Measurements from ENCODE around the gene IL22RA2.

DNA sequence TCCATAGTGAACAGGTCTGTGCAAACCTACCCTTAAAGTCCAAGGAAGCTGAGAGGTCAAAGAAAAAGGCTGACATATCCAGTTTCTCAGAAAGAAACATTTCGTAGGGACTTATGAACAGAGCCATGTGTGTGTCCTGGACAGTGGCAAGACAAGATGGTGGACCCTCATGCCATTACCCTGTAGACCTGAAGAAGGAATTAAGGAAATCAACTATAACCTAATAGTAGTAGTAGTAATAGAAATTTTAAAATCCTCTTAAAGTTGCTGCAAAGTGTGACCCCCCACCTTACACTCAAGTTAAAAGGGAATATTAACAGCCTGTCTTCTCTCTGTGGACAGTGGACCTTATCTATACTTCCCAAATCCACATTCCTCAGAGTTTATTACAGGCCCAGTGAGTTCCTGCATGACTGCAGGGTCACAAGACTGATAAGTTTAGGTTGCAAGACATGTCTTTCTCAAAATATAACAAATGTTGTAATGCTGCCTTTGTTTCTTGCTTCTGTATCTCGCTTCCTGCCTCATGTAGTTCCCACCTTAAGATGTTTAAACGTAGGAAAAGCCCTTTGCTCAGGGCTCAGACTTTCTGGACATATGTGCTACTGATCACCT, 10.6 kb downstream of the IL22RA2 start:
- TF ChIP-seq ZNF768 (CRISPR knock-in tag; IDR thresholded peaks at IDR 0.05) (no peak), RFX1 (IDR thresholded peaks at IDR 0.05) (no peak), PATZ1 (CRISPR knock-in tag; IDR thresholded peaks at IDR 0.05) (no peak), NBN (conservative IDR thresholded peaks at IDR 0.05) (no peak), PHF21A (CRISPR knock-in tag; IDR thresholded peaks at IDR 0.05) (no peak)
- TF ChIP-seq, protein P1, sequence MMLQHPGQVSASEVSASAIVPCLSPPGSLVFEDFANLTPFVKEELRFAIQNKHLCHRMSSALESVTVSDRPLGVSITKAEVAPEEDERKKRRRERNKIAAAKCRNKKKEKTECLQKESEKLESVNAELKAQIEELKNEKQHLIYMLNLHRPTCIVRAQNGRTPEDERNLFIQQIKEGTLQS (CRISPR knock-in tag; IDR thresholded peaks at IDR 0.05): no peak

Measured in HepG2 (cell line).